NCI-H1092 treated with DMSO at 0.1 percent for 48 hours (cell line): ENCODE data around the gene SLC24A5.

Source experiments
- DNase-seq: peaks from one replicate; lab custom pipeline; 2025; lab: John Stamatoyannopoulos, UW

SLC24A5 gene

GRCh38 chr15:48120745-48121144, at the start of gene SLC24A5:
Gene SLC24A5 (plus strand): TSS chr15:48120990. CDS start chr15:48121045, 55 bp downstream.
- no peak for DNase-seq

DNA sequence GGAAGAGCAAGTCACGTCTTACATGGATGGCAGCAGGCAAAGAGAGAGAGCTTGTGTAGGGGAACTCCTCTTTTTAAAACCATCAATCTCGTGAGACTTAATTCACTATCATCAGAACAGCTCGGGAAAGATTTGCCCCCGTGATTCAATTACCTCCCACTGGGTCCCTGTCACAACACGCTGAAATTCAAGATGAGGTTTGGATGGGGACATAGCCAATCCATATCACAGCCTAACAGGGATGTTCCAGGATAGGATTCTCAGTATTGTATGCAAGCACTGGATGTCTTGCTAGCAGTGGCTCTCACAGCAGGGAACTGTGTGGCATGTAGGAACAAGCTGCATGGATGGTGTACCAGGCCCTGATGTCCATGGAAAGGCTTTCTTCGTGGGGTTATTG, 47.8 kb upstream of the SLC24A5 start:
- no peak for DNase-seq

DNA sequence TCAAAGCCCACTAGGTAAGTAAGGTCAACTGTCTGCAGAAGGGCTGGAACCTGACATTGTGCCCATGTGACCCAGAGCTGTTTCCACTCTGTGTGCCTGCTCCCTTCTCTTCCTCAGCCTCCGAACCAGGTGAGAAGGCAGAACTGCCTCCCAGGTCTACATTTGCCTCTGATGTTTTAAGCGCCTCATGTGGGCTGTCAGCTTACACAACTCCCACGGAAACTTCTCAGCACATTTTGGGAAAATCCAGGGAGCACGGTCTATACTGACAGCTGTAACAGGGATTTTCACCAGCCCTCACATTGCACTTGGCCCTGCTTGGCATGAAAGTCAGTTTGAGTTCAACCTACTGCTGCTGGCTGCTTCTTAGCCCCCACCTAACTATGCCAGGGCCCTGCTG, 46.9 kb upstream of the SLC24A5 start:
- DNase-seq: no peak

DNA sequence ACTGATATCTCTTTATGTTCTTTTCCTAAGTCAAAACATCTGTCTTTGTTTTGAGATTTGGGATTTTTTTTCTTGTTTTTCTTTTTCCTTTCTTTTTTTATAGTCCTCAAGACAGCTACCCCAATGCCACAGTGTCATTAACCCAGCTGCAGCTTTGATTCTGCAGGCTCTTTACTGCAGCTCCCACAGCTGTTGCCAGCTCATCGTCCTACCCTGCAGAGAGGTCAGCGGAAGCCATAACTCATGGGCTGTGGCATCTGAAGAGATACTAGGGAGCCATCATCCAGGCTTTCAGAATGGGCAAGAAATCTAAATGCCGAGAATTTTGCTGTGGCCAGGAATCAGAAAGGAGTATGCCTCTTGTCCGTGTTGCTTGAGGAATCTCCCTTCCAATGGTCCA, 44.3 kb upstream of the SLC24A5 start:
- DNase-seq: no peak

- no peak for DNase-seq
These were observed 43.1 kb upstream of the SLC24A5 start for GRCh38 chr15:48077616-48078184.

DNA sequence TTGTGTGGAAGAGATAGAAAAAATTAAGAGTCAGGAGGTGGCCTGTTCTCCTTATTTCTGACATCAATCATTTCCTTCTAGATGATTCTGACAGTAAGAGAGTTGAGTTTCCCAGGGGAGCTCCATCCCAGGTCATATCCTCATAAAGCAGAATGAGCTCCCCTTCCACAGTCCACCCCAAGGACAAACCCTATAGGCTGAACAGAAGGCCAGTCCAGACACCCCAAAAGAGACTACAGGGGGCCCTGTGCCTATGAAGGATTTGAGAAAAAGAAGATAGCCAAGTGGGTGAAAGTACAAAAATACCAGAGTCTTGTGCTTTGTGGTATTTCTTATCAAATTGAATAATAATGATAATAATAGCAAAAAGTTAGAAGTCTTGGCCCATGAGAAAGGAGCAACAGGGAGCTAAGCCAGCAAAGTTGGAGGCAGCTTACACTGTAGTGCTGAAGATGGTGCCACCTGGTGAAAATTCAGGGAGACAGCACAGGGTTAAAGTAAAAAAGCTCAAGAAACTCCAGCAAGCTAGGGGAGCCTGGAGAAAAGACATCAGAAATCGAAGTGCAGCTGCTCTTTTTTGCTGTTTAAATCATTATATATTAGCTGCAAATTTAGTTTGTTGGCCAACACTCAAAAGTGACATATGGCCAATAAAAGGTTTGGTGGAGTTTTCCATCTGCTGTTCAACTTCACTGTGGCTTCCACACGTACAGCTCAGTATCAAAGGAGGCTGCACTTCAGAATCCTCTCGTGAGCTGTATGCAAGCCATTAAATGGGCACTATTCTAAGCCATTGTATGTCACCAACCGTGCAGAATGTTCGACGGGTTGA, 35.8 kb upstream of the SLC24A5 start:
- DNase-seq: peak; percentile 40

DNA sequence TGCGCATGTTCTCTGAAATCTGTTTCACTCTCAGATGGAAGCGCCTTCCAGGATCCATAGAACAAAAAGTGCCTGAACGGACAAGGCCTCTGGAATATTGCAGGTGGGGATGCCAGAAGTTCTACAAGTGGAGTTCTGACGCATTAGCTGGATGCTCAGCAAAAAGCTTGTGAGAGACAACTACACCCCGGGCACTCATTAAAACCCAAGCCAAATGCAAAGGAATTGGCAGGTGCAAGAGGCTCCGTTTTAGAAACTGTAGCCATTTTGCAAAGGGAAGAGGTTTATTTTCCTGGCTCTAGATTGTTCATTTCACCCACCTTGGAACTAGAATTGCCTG, 35.2 kb upstream of the SLC24A5 start:
- DNase-seq: no peak

DNA sequence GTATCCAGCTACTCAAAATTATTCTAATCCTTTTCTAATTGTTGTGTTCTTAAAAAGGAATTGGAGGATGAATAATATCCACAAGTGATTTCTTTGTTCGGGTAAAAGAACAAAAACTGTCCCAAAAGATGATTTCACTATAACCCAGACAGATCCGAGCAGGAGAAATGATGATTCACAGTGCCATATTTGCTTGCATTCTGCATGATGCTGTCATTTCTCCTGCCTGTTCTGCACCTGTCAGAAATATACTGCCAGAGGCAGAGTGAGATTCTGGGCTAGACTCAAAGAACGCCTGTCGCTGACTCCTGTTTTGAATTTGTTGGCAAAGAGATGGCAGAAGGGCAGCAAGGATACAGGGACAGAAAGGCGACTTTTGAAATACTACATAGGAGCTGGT, 34.7 kb upstream of the SLC24A5 start:
- DNase-seq: no peak

DNA sequence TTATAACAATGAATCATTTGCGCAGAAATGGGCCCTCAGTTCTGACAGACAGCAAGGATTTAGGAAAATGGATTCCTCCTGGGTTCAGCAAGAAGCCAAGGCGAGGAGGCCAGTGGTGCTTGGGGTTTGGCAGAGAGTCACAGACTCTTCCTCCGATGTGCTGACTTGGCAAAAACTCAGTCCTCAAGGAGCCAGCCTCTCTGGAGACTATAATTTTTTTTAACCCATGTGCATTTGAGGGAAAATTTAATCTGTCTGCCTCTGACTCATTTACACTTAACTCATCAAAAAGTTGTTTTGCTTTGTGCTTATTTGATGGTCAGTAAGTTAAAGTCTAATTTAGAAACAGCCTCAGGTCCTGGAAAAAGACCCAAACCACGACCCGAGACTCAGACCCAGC, 34.2 kb upstream of the SLC24A5 start:
- no peak for DNase-seq

GRCh38 chr15:48087844-48088243, 32.9 kb upstream of the SLC24A5 start:
- no peak for DNase-seq

DNA sequence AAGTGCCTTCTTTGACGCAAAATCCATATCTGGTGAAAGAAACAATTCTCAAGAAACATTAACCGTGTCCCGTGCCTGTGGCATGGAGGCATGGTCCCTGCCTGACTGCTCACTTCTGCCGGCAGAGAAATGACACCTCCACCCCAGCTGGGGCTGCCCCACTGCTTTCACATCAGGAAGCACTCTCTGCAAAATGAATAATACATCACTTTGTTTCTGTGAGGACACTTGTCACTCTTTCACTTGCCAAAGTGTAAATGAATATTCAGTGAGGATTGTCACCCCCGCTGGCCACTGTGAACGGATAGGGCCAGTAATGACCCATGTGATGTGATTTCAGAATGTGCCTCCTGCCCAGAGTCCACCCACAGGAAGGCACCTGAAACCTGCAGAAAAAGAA, 31.1 kb upstream of the SLC24A5 start:
- no peak for DNase-seq

GRCh38 chr15:48090115-48090514, 30.7 kb upstream of the SLC24A5 start:
- no peak for DNase-seq

GRCh38 chr15:48090666-48091065, 30.1 kb upstream of the SLC24A5 start:
- no peak for DNase-seq

DNA sequence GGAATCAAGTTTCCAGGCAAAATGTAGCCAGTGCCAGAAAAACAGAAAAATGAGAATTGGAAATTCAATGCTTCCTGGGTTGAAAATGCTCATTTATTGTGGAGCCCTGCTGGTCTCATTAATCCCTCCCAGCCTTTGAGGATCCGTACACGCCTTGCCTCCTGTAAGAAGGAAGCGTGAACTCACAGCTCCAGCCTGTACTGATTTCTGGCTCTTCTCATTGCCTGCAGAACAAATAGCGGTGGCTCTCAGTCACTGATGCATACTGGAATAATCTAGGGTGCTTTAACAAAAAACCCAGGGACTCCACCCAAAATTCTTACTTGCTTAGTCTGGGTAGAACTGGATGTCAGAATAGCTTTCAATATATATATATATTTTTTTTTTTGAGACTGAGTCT, 29.3 kb upstream of the SLC24A5 start:
- DNase-seq: no peak

DNA sequence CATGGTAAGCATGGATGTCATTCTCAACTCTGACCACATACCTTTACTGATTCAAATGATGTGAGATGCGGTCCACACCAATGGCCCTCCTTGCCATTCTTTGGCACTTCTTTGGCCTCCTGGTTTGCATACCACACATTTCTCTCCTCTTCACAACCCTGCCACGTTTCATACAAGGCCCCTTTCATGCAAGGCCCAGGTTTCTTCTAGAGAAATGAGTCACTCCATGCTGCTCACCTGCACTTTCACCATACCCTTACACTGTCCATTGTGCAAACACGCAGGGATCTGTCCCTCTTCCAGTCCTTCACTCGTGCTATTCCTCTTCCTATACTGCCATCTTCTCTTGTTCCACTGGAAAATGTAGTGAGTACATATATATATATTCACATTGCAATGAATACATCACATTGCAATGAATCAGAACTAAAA, 24.4 kb upstream of the SLC24A5 start:
- DNase-seq: no peak

DNA sequence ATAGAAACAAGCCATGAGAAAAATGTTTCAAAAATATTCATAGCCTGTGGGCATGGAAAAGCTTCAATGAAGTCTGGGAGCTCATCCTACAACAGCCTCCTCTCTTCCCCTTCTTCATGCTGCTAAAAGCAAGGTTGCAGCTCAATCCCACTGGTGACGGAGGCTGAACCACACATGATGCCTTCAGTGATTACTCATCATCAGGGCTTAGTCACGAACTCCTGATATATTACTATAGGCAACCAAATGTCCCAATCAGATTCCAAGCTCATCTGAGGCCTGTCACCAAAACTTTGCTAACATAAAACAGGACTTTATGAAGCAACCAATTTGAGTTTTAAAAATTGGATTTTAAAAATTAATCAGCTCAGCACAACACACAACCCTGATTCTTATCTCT, 24.0 kb upstream of the SLC24A5 start:
- DNase-seq: no peak

GRCh38 chr15:48097264-48097663, 23.5 kb upstream of the SLC24A5 start:
- DNase-seq: no peak

- no peak for DNase-seq
These were observed 19.3 kb upstream of the SLC24A5 start for GRCh38 chr15:48101376-48101961.

DNA sequence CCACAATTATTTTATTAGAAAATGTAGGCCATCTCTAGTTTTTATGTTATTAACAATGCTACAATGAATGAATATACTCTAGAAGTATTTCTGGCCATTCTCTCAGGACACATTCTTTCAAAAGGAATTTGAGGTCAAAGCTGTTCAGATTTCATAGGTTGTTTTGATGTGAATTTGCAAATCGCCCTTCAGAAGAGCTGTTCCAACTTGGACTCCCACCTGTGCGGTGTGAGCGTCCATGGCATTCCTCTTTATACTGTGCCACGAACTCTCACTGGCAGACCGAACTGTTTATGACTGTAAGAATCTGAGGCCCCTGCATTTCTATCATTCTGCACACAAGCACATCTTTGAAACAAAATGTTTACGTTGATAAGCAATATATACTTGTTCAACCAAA, 18.6 kb upstream of the SLC24A5 start:
- no peak for DNase-seq

- DNase-seq: no peak
These were observed 17.1 kb upstream of the SLC24A5 start for GRCh38 chr15:48103647-48104046.

DNA sequence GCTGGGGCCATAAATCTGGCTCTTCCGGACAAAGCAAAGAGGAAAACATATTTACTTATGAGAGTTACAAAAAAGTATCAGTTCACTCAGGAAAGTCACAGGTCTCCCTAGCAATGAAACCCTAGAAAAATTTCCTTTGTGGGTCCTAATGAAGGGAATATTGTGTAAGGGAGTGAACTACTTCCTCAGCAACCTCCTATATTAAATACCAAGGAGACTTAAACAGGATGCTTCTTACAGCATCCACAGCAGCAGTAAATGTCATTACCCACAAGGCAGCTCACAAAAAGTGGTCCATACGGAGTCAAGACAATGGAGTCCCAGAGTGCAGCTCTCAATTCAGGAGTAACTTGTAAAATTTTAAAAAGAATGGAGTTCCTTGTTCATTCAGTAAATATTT, 14.9 kb upstream of the SLC24A5 start:
- DNase-seq: no peak

DNA sequence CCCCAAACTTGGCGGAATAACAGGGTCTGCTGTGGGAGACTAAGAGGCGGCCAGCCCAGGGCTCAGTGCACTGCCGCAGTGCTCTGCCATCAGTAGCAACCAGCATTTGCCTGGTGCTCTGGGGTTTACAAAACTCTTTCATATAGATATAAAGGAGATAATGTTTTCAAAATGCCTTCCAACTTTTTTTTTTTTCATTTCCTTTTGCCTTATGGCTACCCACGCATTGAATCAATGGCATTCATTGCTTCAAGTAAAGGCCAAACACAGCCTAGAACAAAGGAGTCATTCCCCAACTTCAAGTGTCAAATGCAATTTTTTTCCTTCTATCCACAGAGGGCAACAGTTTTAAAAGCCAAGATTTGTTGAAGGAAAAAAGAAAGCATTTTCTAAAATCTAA, 11.6 kb upstream of the SLC24A5 start:
- no peak for DNase-seq

GRCh38 chr15:48109856-48110531, 10.8 kb upstream of the SLC24A5 start:
- DNase-seq: no peak
